HepG2 (cell line): ENCODE results near the gene SPIRE1. TPM values are rescaled to one million over a fixed set of nuclear protein-coding genes. Genes with fewer than 3 reads are reported as not detected.

ENCODE experiments used
- ATAC-seq: fragments of 200-7000 bp; cut with Tn5 transposase; 3 replicates; pipeline ENCODE4 v1.9.1; 2020; ENCODE audit warnings: mild to moderate bottlenecking, moderate library complexity
- BruUV-seq: library from RNA; stranded (reverse); fragments of 400-500 nt; replicated peaks from 2 replicates; lab custom pipeline; 2021; lab: Mats Ljungman, UMichigan
- CTCF ChIA-PET: fragments of 300-600 bp; formaldehyde crosslinking; extraction: SDS; loops from one replicate; lab custom pipeline; 2021; ENCODE audit warnings: low total read pairs, inconsistent platforms, low intra/inter-chr PET ratio; lab: Yijun Ruan, JAX
- POLR2A ChIA-PET: fragments of 350-600 bp; sonication (Branson Sonifier 250); formaldehyde crosslinking; loops from one replicate; lab custom pipeline; 2020; ENCODE audit warnings: antibody characterized with exemption, inconsistent platforms; lab: Yijun Ruan, JAX
- DNase-seq: peaks from one replicate; pipeline ENCODE4 v3.0.0-alpha.2; 2015; ENCODE audit warnings: low spot score
- FAIRE-seq: peaks from 3 replicates; lab custom pipeline; 2011; peaks lifted over from hg19 to GRCh38; lab: Jason Lieb, UNC
- H2AFZ ChIP-seq: one replicate; pipeline ENCODE4 v1.6.1; 2011; ENCODE audit warnings: low read length, inconsistent platforms
- H3K27ac ChIP-seq: fragments of 300-600 bp; 3 replicates; pipeline ENCODE4 v1.8.0; 2011; ENCODE audit warnings: mixed run types, mild to moderate bottlenecking, mixed read lengths, low read length, inconsistent platforms; ENCODE audit not compliant: insufficient read depth; ENCODE audit errors: extremely low read length
- H3K27me3 ChIP-seq, 2 experiments: fragments of 200-600 bp in 1 of 2; 2 replicates in 1 of 2; 3 replicates in 1 of 2; pipeline versions ENCODE4 v1.6.0 to v1.8.0; 2011; ENCODE audit warnings: low read length in 2 of 2, mild to moderate bottlenecking in 2 of 2, moderate library complexity in 2 of 2, inconsistent platforms in 1 of 2; ENCODE audit not compliant: insufficient read depth in 2 of 2, control insufficient read depth in 1 of 2
- H3K36me3 ChIP-seq, 2 experiments: fragments of 200-600 bp in 1 of 2; replicated peaks in 1 of 2; 2 replicates in 1 of 2; 3 replicates in 1 of 2; pipeline versions ENCODE4 v1.5.1 to v1.8.0; 2011; ENCODE audit warnings: low read length in 2 of 2, inconsistent platforms in 1 of 2; ENCODE audit not compliant: insufficient read depth in 2 of 2, control insufficient read depth in 1 of 2
- H3K4me1 ChIP-seq: 2 replicates; pipeline ENCODE4 v1.5.1; 2012; ENCODE audit warnings: low read length, inconsistent platforms; ENCODE audit not compliant: insufficient read depth
- H3K4me2 ChIP-seq: 2 replicates; pipeline ENCODE4 v1.6.0; 2011; ENCODE audit warnings: low read depth, low read length, inconsistent platforms
- H3K4me3 ChIP-seq, 3 experiments: fragments of 200-600 bp in 1 of 3; sonication (generic), shearing (Covaris generic) in 1 of 3; replicated peaks in 1 of 3; 2 replicates each; pipeline ENCODE4 v1.5.1; 2011 to 2016; ENCODE audit warnings: low read length in 3 of 3, inconsistent platforms in 2 of 3, low read depth in 2 of 3, mild to moderate bottlenecking in 2 of 3, control low read depth in 1 of 3, mixed read lengths in 1 of 3; ENCODE audit not compliant: insufficient read depth in 1 of 3
- H3K79me2 ChIP-seq: one replicate; pipeline ENCODE4 v1.6.1; 2011; ENCODE audit warnings: low read length, inconsistent platforms; ENCODE audit not compliant: insufficient read depth
- H3K9ac ChIP-seq: 2 replicates; pipeline ENCODE4 v1.6.0; 2011; ENCODE audit warnings: mild to moderate bottlenecking, low read depth, low read length, inconsistent platforms; ENCODE audit not compliant: insufficient read depth
- H3K9me3 ChIP-seq: 2 replicates; pipeline ENCODE4 v1.5.1; 2012; ENCODE audit warnings: mild to moderate bottlenecking, low read length
- H4K20me1 ChIP-seq: 2 replicates; pipeline ENCODE4 v1.6.0; 2011; ENCODE audit warnings: inconsistent platforms, mild to moderate bottlenecking, low read length, moderate library complexity; ENCODE audit not compliant: insufficient read depth
- ARID3A ChIP-seq: IDR thresholded peaks from 2 replicates; pipeline ENCODE4 v1.6.1; 2012; ENCODE audit warnings: low read depth, low read length, improper control_type of control experiment
- CBX5 ChIP-seq: sonication (generic); formaldehyde crosslinking; IDR thresholded peaks from 2 replicates; pipeline ENCODE4 v1.4.0; 2020; ENCODE audit warnings: missing genetic modification reagents, borderline replicate concordance
- CENPX ChIP-seq: sonication (generic); formaldehyde crosslinking; IDR thresholded peaks from 2 replicates; pipeline ENCODE4 v1.9.0; 2021; ENCODE audit warnings: mild to moderate bottlenecking, missing genetic modification reagents, moderate library complexity
- ELF4 ChIP-seq: sonication (generic); formaldehyde crosslinking; IDR thresholded peaks from 2 replicates; pipeline ENCODE4 v1.5.0; 2020; ENCODE audit warnings: missing genetic modification reagents, mild to moderate bottlenecking, moderate library complexity, borderline replicate concordance
- NFKB2 ChIP-seq: sonication (generic); formaldehyde crosslinking; IDR thresholded peaks from 2 replicates; pipeline ENCODE4 v1.4.0; 2020; ENCODE audit warnings: missing genetic modification reagents, borderline replicate concordance
- SALL1 ChIP-seq: sonication (generic); formaldehyde crosslinking; IDR thresholded peaks from 2 replicates; pipeline ENCODE4 v1.8.0; 2022; ENCODE audit warnings: mild to moderate bottlenecking, missing genetic modification reagents
- SOX6 ChIP-seq, 2 experiments: fragments of 450-650 bp in 1 of 2; sonication (generic) in 1 of 2; formaldehyde crosslinking in 1 of 2; IDR thresholded peaks; 2 replicates each; pipeline versions ENCODE4 v1.4.0 to v1.6.1; 2017 to 2020; ENCODE audit warnings: antibody characterized with exemption in 1 of 2, mild to moderate bottlenecking in 1 of 2, missing genetic modification reagents in 1 of 2
- ZBED4 ChIP-seq: sonication (generic); formaldehyde crosslinking; IDR thresholded peaks from 2 replicates; pipeline ENCODE4 v1.4.0; 2020; ENCODE audit warnings: missing genetic modification reagents, borderline replicate concordance
- ZGPAT ChIP-seq: IDR thresholded peaks from 2 replicates; pipeline ENCODE4 v1.6.1; 2016; ENCODE audit warnings: mild to moderate bottlenecking
- ZKSCAN5 ChIP-seq: sonication (generic); formaldehyde crosslinking; IDR thresholded peaks from 2 replicates; pipeline ENCODE4 v1.5.1; 2020; ENCODE audit warnings: mild to moderate bottlenecking, missing genetic modification reagents
- ZNF251 ChIP-seq: sonication (generic); formaldehyde crosslinking; IDR thresholded peaks from 2 replicates; pipeline ENCODE4 v1.9.0; 2021; ENCODE audit warnings: mild to moderate bottlenecking, missing genetic modification reagents
- ZNF383 ChIP-seq: sonication (generic); formaldehyde crosslinking; IDR thresholded peaks from 2 replicates; pipeline ENCODE4 v1.4.0; 2020; ENCODE audit warnings: missing genetic modification reagents, mild to moderate bottlenecking, borderline replicate concordance
- ZNF430 ChIP-seq: sonication (generic); formaldehyde crosslinking; IDR thresholded peaks from 2 replicates; pipeline ENCODE4 v1.9.0; 2021; ENCODE audit warnings: mild to moderate bottlenecking, missing genetic modification reagents
- ZNF441 ChIP-seq: sonication (generic); formaldehyde crosslinking; IDR thresholded peaks from 2 replicates; pipeline ENCODE4 v1.7.0; 2021; ENCODE audit warnings: missing genetic modification reagents, borderline replicate concordance
- ZNF557 ChIP-seq: sonication (generic); formaldehyde crosslinking; IDR thresholded peaks from 2 replicates; pipeline ENCODE4 v1.4.0; 2020; ENCODE audit warnings: missing genetic modification reagents
- WGBS: methylation state at CpG from one replicate; pipeline ENCODE4 v1.1.6; 2017; ENCODE audit warnings: low lambda C conversion rate; 5-methylcytosine and 5-hydroxymethylcytosine counted together
- in situ Hi-C: cut with HindIII; loops from 2 replicates; pipeline ENCODE4 v1.10.0; 2017; ENCODE audit warnings: low pct_unique_long_range_greater_than_20kb; ENCODE audit not compliant: extremely low pct_ligation_motif_present
- intact Hi-C: fragments of 100-400 bp; cut with micrococcal nuclease; formaldehyde crosslinking; loops from one replicate; pipeline ENCODE4 v1.10.0; 2022; ENCODE audit not compliant: unreplicated experiment
- polyA plus RNA-seq, 8 experiments: library from polyadenylated mRNA; depleted of rRNA in 3 of 8; stranded (reverse) in 7 of 8; unstranded in 1 of 8; fragments of >200 nt; fragmentation: Illumina TruSeq in 4 of 8; extraction: Trizol in 4 of 8; gene quantifications; 2 replicates each; pipeline versions ENCODE4 v1.2.1 to v1.2.3, GENCODE V29; 2011 to 2016; ENCODE audit warnings: low read depth in 4 of 8, missing spikeins in 1 of 8, mixed read lengths in 1 of 8; ENCODE audit not compliant: insufficient read depth in 1 of 8
- total RNA-seq, 5 experiments: library from RNA; depleted of rRNA; stranded (reverse); fragments of >200 nt; fragmentation: Illumina TruSeq; extraction: Trizol; gene quantifications; 2 replicates each; pipeline ENCODE4 v1.2.3, GENCODE V29; 2016; ENCODE audit warnings: low read depth in 1 of 5

SPIRE1 gene
- total and polyA plus RNA-seq, 2 of the 13 experiments (the other 11 are each of a cell fraction or from before 2014, with no cell fraction given) = 9.9 to 21.3 TPM

GRCh38 chr18:12455496-12455895, 202.4 kb downstream of the SPIRE1 start (continued):
- TF ChIP-seq ZBED4 (CRISPR knock-in tag) (no peak), ZNF441 (no peak), CBX5 (CRISPR knock-in tag) (no peak)

GRCh38 chr18:12452784-12453183, 205.1 kb downstream of the SPIRE1 start:
- H3K79me2 ChIP-seq = no peaks in the 10 kb centered on the region
- BruUV-seq = no TSS peak
- H3K4me2 ChIP-seq = no peak overlapping the region
- H3K9ac ChIP-seq = no peak overlapping the region
- no peak overlapping the region for H3K4me3 ChIP-seq
- ChIA-PET POLR2A (no interaction called here), CTCF (no interaction called here)
- in situ Hi-C loops = no loop called here
- FAIRE-seq = no peak
- peaks cover 2 to 17% of the 10 kb centered on the region in 2 experiments; a peak in 3 of 5 replicates for H3K36me3 ChIP-seq
- TF ChIP-seq SOX6 (IDR thresholded peaks at IDR 0.05) = no peak
- no peak for TF ChIP-seq SOX6 (CRISPR knock-in tag; IDR thresholded peaks at IDR 0.05)
- TF ChIP-seq ZGPAT (CRISPR knock-in tag) = no peak
- no peak for TF ChIP-seq CENPX (CRISPR knock-in tag)
- no peak for TF ChIP-seq ZNF557 (CRISPR knock-in tag)
- TF ChIP-seq SALL1 (CRISPR knock-in tag) = no peak
- TF ChIP-seq NFKB2 (CRISPR knock-in tag) = no peak
- no peak for TF ChIP-seq ARID3A
- TF ChIP-seq ZNF251 (CRISPR knock-in tag) = no peak
- no peak for TF ChIP-seq ELF4 (CRISPR knock-in tag)
- TF ChIP-seq ZNF430 (CRISPR knock-in tag) = no peak
- TF ChIP-seq ZNF383 = no peak
- no peak for TF ChIP-seq ZKSCAN5
- TF ChIP-seq, all 625 proteins: peak for 0
- 95% methylated on average over 3 of the region's 3 CpGs for WGBS
- intact Hi-C loops = no loop called here
- DNase-seq (no peak), ATAC-seq (no peak)
- Histone ChIP-seq H4K20me1 (no peaks in the 10 kb centered on the region), H3K27ac (no peak overlapping the region), H3K27me3 (no peaks in the 10 kb centered on the region), H3K4me1 (no peaks in the 10 kb centered on the region), H2AFZ (no peak overlapping the region), H3K9me3 (no peaks in the 10 kb centered on the region)
